Ectodermal cell (in vitro differentiated cells): ENCODE measurements around the gene SLC17A8.
"Not testable (repeated sequence)": the region's sequence is repeated elsewhere in the genome, so short reads cannot be mapped to it uniquely, and the experiment has no call there.

Source experiments
- H3K27ac ChIP-seq: 2 replicates; pipeline ENCODE4 v1.7.0; 2013; ENCODE audit warnings: mild to moderate bottlenecking, low read depth, low read length; ENCODE audit not compliant: insufficient read depth, poor library complexity, severe bottlenecking
- H3K27me3 ChIP-seq: 2 replicates; pipeline ENCODE4 v1.7.0; 2013; ENCODE audit warnings: mild to moderate bottlenecking, low read length; ENCODE audit not compliant: insufficient read depth, control insufficient read depth, poor library complexity, severe bottlenecking
- H3K36me3 ChIP-seq: one replicate; pipeline ENCODE4 v1.7.0; 2013; ENCODE audit warnings: low read length; ENCODE audit not compliant: control insufficient read depth, insufficient read depth
- H3K4me1 ChIP-seq: one replicate; pipeline ENCODE4 v1.7.0; 2013; ENCODE audit warnings: low read length; ENCODE audit not compliant: control insufficient read depth, insufficient read depth
- H3K4me3 ChIP-seq: 2 replicates; pipeline ENCODE4 v1.7.0; 2013; ENCODE audit warnings: low read depth, low read length, control low read depth; ENCODE audit not compliant: insufficient read depth
- H3K9me3 ChIP-seq: 2 replicates; pipeline ENCODE4 v1.7.0; 2013; ENCODE audit warnings: mild to moderate bottlenecking, low read length, moderate library complexity; ENCODE audit not compliant: control insufficient read depth
- WGBS, 2 experiments: methylation state at CpG; one replicate each; pipeline ENCODE4 v1.1.7; 2013; ENCODE audit warnings: missing lambda C conversion rate in 2 of 2; 5-methylcytosine and 5-hydroxymethylcytosine counted together

Gene SLC17A8

DNA sequence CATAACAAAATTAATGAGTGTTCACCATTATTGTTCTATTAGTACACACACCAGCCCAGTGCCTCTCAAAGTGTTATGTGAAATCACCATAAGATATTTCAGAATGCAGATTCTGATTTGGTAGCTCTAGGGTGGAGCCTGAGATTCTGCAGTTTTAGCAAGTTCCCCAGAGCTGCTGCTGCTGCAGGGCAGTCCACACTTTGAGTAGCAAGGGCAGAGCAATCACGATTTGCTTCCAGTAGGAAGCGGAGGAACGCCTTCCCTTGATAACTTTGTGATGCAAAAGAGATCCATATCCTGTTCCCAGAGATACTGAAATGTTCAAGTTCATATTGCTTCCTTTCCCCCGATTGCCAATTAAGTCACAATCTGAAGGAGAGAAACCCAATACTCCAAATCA is 57.9 kb downstream of the SLC17A8 start:
- Histone ChIP-seq H3K27ac (no peak overlapping the region), H3K4me3 (no peak overlapping the region), H3K4me1 (no peaks in the 10 kb centered on the region), H3K36me3 (no peaks in the 10 kb centered on the region), H3K9me3 (no peaks in the 10 kb centered on the region), H3K27me3 (no peaks in the 10 kb centered on the region)
- WGBS, 2 experiments = 75 to 76% methylated on average over 4 of the region's 4 CpGs

DNA sequence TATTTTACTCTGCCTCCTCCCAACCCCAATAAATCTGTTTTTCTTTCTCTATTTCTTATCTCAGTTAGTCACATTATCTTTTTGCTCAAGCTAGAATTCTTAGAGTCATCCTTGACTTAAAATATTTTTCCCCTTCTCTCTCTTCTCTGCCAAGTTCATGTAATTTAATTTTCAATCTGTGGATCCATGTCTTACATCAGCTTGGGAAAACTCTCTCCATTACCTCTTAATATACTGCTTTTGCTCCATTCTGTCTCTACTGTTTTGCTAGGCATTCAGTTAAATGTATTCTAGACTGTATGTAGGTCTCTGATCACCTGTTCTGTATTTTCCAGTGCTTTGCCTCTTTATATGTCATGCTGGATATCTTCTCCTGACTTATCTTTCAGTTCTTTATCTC is 65.8 kb downstream of the SLC17A8 start:
- no peak overlapping the region for H3K4me3 ChIP-seq
- no peaks in the 10 kb centered on the region for H3K4me1 ChIP-seq

DNA sequence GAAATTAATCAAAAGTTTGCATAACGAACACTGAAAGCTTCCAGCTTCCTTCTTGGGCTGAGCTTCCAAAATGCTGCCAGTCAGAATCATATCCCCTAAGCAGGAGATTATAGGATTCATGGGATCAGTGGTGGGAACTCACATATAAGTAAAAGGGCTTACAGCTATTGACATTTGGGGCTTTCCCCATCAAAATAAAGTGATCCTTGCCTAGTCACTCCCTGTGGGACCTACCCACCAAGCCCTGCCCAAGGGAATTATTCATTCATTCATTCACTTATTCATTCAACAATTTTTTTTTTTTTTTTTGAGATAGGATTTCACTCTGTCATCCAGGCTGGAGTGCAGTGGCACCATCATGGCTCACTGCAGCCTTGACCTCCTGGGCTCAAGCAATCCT is 69.3 kb downstream of the SLC17A8 start:
- Histone ChIP-seq H3K9me3 (no peaks in the 10 kb centered on the region), H3K4me3 (no peak overlapping the region), H3K4me1 (no peaks in the 10 kb centered on the region), H3K36me3 (no peaks in the 10 kb centered on the region), H3K27ac (no peak overlapping the region), H3K27me3 (no peaks in the 10 kb centered on the region)
- 81 to 85% methylated on average over 1 of the region's 1 CpG for WGBS, 2 experiments

More for the DNA sequence above, 65.8 kb downstream of the SLC17A8 start:
- no peaks in the 10 kb centered on the region for H3K9me3 ChIP-seq
- no peaks in the 10 kb centered on the region for H3K36me3 ChIP-seq
- H3K27ac ChIP-seq = no peak overlapping the region
- H3K27me3 ChIP-seq = no peaks in the 10 kb centered on the region

DNA sequence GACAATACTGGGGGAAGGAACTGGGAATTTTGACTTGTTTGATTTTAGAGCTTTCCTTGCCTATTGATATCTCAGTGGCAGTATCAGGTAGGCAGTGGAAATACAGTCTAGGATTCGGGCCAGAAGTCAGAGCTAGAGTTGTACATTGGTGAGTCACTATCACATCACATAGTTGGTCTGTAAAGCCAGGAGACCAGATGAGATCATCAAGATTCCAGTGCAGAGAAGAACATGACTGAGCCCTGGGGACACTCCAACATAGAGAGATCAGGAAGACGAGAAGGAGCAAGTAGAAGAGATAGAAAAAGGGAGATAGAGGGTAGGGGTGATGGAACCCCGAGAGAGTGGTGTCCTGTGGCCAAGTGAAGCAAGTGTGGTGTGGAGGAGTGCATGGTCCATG is 70.2 kb downstream of the SLC17A8 start:
- H3K27ac ChIP-seq = no peak overlapping the region
- no peaks in the 10 kb centered on the region for H3K4me1 ChIP-seq
- no peak overlapping the region for H3K4me3 ChIP-seq
- no peaks in the 10 kb centered on the region for H3K36me3 ChIP-seq
- 88% methylated on average over 3 of the region's 3 CpGs for WGBS, 2 experiments
- H3K9me3 ChIP-seq = no peaks in the 10 kb centered on the region
- no peaks in the 10 kb centered on the region for H3K27me3 ChIP-seq

DNA sequence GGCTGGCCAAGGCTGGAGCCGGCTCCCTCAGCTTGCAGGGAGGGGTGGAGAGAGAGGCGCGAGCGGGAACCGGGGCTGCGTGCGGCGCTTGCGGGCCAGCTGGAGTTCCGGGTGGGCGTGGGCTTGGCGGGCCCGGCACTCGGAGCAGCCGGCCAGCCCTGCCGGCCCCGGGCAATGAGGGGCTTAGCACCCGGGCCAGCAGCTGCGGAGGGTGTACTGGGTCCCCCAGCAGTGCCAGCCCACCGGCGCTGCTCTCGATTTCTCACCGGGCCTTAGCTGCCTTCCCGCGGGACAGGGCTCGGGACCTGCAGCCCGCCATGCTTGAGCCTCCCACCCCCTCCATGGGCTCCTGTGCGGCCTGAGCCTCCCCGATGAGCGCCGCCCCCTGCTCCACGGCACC is 73.4 kb downstream of the SLC17A8 start:
- WGBS, 2 experiments = 95 to 97% methylated on average over 30 to 32 of the region's 32 CpGs
- H3K4me1 ChIP-seq, H3K27me3 ChIP-seq, H3K4me3 ChIP-seq, H3K36me3 ChIP-seq, H3K9me3 ChIP-seq, H3K27ac ChIP-seq: not testable (repeated sequence)

DNA sequence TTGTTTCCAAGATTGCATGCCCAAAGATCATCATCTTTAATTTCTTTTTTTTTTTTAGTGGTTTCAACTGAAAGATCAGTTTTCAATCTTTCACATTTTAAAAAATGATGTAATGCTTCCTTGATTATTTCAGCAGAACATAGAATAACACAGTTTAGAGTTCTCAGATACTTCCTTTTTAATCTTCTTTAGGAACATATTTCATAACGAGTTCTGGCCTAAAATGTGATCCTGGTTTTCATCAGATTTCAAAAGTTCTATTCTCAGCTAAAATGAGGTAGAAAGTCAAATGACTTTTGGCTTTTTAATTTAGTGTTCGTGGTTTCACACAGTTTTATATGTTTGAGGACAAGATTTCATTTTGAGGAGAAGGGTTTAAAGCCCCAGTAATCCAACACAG is 76.8 kb downstream of the SLC17A8 start:
- no peaks in the 10 kb centered on the region for H3K9me3 ChIP-seq

DNA sequence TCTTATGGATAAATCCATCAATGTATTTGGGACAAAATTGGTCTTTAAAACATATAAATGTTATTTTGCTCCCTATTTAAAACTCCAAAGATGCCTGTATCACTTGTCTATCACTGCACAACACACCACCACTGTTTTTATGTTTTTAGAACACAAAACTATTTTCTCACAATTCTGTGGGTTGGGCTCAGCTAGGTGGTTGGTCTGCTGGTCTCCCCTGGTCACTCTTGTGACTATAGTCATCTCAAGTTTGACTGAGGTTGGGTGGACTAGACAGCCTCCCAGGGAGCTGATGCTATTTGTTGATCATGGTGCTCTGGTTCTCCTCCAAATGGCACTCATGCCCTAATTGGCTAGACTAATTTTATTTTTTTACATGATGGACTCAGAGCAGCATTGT is 77.3 kb downstream of the SLC17A8 start:
- no peaks in the 10 kb centered on the region for H3K4me1 ChIP-seq
- no peaks in the 10 kb centered on the region for H3K9me3 ChIP-seq
- H3K27ac ChIP-seq = no peak overlapping the region
- no peaks in the 10 kb centered on the region for H3K27me3 ChIP-seq
- no peaks in the 10 kb centered on the region for H3K36me3 ChIP-seq
- H3K4me3 ChIP-seq = no peak overlapping the region

More for the DNA sequence above, 76.8 kb downstream of the SLC17A8 start:
- no peaks in the 10 kb centered on the region for H3K36me3 ChIP-seq
- no peaks in the 10 kb centered on the region for H3K4me1 ChIP-seq
- H3K4me3 ChIP-seq = no peak overlapping the region
- H3K27me3 ChIP-seq = no peaks in the 10 kb centered on the region
- no peak overlapping the region for H3K27ac ChIP-seq
- 87 to 88% methylated on average over 2 of the region's 2 CpGs for WGBS, 2 experiments

DNA sequence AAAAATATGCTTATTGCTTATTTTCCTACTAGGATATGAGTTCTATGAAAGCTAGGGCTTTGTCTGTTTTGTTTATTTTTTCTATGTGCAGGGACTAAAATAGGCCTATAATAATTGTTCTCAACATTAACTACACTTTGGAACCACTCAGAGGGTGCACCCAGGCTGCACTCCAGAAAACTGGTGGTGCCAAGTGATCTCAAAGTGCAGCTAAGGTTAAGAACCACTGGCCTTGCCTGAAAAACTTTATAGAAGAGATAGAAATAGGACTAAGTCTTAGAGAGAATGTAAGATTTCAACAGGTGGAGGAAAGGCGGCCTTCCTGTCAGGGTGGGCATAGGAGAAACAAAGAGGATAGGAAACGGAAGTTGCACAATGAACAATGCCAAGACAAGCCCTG is 79.1 kb downstream of the SLC17A8 start:
- Histone ChIP-seq H3K4me1 (no peaks in the 10 kb centered on the region), H3K27ac (no peak overlapping the region), H3K27me3 (no peaks in the 10 kb centered on the region), H3K4me3 (no peak overlapping the region), H3K9me3 (no peaks in the 10 kb centered on the region), H3K36me3 (no peaks in the 10 kb centered on the region)
- WGBS, 2 experiments = 93 to 95% methylated on average over 2 of the region's 2 CpGs

DNA sequence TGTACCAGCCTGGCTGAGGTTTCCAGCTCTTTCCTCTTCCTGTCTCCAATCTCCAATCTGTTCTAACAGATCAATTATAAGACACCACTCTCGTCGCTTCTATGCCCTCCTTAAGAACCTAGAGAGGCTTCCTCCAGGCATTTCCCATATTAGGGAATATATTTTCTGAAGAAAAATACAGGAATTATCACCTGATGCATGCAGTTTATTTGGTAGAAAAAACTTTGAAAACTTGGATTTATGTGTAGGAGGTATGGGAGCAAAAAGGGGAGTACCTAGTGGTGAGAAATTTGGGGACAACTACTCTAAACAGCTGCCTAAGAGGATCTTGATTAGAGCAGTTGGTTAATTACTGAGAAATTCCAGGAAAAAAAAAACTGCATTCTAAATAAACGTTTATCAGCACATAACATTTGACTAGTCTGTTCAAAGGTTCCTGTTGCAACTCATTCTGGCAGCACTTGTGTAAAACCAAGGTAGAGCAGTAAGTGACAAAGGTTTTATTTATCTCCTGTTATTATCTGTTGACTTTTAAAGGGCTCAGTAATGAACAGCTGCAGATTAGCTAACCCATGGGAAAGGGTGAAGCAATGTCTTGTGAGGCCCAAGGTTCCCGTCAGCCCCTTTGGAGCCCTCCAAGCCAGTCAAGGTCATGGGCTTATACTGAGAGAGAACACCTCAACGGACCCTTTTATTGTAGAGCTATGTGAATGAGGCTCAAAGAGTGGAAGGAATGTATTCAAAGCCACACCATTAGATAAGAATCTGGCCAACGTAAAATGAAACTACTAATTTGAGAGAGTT is 80.4 kb downstream of the SLC17A8 start:
- Histone ChIP-seq H3K4me1 (no peaks in the 10 kb centered on the region), H3K36me3 (no peaks in the 10 kb centered on the region), H3K9me3 (no peaks in the 10 kb centered on the region), H3K4me3 (no peak overlapping the region), H3K27ac (no peak overlapping the region), H3K27me3 (no peaks in the 10 kb centered on the region)
- 89 to 90% methylated on average over 6 of the region's 6 CpGs for WGBS, 2 experiments

DNA sequence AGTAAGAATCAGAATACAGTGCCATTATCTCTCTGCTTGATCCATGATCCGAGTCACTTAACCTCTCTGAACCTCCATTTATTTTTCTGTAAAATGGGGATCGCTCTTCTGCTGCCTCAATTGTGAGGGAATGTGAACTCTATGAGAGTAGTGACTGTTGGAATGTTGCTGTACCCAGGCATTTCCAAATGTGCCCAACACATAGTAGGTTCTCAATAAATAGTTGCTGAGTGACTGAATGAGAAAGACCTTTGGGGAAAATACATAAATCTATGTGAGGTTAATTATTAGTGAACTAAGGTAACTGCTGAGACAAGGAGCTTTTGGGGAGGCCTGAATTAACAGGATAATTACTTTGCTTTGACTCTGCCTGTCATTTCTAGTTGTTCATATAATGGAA is 82.9 kb downstream of the SLC17A8 start:
- Histone ChIP-seq H3K27me3 (no peaks in the 10 kb centered on the region), H3K36me3 (no peaks in the 10 kb centered on the region), H3K4me1 (no peaks in the 10 kb centered on the region), H3K4me3 (no peak overlapping the region), H3K27ac (no peak overlapping the region), H3K9me3 (no peaks in the 10 kb centered on the region)
- WGBS, 2 experiments = 90 to 95% methylated on average over 2 of the region's 2 CpGs

DNA sequence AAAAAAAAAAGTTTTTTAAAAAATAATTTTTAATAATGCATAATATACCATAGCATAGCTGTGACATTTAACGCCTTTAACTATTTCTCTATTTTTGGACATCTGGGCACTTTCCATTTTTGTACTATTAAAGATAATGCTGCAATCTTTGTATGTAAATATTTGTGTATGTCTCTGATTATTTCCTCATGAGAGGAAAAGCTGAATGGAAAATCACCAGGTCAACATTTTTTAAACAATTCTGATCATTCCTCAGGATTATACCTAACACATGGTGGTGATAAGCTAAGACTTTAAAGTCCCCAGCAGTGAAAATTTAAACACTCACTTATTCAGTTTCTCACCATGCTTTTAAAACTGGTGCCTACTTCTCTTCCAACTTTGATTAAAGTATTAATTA is 85.5 kb downstream of the SLC17A8 start:
- H3K9me3 ChIP-seq = no peaks in the 10 kb centered on the region
- no peaks in the 10 kb centered on the region for H3K36me3 ChIP-seq
- no peak overlapping the region for H3K4me3 ChIP-seq
- 90% methylated on average over 1 of the region's 1 CpG; no CpG with 5 or more reads in 1 of the 2 experiments for WGBS, 2 experiments
- H3K27ac ChIP-seq = no peak overlapping the region
- no peaks in the 10 kb centered on the region for H3K27me3 ChIP-seq
- no peaks in the 10 kb centered on the region for H3K4me1 ChIP-seq
